ENCODE data around the gene CDH8.

CDH8 gene

DNA sequence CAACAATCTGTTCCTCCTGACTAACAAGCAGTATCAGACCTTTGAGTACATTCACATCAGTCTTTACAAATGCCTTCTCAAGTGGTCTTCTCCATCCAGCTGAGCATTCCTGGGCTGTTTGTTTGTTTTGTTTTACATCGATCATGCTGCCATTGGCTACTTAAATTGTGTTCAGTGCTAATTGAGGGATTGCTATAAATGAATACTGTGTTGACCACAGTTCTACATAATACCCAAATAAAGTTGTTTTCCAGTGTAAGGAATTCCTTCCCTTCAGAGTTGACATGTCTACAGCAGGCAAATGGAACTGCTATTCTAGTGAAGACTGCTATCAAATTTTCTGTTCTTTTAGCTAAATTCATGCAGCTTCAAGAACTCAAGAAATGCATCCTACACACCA, 3.2 kb downstream of the CDH8 start:
- no peak for DNase-seq (ENCODE audit: low read depth)

DNA sequence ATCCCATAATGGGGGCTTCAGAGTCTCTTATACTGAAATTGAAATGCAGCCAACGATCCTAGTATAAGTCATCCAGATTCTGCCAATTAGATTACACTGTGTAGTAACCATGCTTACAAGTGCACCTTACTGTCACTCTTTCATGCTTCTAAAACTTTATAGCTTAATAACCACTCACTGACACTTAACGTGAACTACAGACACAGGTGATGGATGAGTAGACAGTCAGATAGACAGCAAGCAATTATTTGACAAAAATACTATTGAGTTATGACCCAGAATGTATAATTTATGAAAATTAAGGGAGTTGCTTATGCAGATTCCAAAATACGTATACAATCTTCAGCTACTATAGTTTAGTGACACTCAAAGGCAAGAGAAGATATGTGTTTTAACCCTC, 6.3 kb downstream of the CDH8 start:
- DNase-seq (ENCODE audit: low read depth) = no peak

DNA sequence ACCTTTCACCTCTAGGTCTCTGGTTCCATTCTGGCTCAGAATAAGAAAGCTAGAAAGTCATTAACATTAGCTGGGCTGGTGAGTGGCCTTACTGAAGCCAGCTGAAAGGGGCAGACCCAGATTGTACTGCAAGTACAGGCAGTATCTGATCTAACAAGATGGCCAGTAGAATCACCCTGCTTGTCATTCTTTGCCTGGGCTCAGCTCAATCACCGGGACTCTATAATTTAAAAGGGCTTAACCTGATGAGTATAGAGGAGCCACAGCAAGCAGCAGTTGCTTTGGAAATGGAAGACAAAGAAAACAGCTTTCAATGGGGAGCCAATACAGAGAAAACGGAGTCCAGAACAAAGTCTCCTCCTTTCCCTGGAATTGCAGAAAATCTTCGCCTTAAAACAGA, 13.6 kb downstream of the CDH8 start:
- no peak for DNase-seq (ENCODE audit: low read depth)

DNA sequence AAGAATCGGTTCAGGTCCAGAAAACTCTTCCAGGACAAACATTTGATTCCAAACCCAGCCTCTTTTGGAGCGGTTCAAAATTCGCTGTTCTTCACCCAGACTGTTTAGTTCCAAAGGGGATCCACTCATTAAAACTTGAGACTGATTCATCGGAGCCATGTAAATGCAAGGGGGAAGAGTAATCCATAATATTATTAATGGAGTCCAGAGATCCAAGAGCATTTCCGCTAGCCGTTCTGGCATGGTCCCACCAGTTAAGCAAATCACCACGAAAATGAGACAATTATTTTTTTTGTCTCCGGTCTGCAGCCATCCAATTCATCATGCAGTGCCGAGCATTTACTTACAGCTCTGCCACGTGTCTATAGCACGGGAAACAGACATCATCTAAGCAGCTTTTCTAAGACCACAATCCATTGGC, 15.1 kb downstream of the CDH8 start:
- no peak for DNase-seq (ENCODE audit: low read depth)

DNA sequence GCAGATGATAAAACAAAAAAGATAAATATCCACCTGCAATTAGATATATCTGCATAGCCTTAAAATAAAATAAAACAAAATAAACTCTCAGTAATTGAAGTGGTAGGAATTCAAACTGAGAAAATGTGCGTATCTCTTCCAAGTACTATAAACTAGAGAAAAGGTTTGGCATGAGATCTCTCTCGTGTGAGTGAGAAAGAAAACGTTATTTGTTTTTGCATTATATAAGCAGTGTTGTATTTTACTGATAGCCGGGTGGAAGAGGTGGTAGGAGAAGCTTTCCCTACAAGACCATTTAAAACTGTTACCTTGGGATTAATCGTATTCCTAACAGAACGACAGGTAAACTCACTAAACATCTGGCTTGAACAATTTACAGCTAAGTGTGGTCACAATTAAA, 15.6 kb downstream of the CDH8 start:
- DNase-seq (ENCODE audit: low read depth) = no peak

DNA sequence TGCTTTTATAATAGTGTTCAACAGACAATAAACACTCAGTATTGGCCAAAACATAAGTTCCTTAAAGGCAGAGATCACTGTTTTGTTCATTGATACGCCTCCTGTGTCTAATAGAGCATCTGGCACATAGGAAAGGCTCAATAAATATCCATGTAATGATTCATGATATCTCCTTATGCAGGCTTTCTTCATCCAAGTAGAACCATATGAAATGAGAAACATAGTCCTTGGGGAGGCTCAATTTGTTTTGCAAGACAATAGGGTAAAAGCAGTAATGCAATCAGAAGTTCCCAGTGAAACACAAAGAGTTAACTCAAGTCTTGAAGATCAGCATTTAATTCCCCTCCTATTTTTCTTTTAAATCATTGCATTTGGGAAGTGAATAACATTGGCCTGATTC, 16.4 kb downstream of the CDH8 start:
- DNase-seq (ENCODE audit: low read depth) = no peak

DNA sequence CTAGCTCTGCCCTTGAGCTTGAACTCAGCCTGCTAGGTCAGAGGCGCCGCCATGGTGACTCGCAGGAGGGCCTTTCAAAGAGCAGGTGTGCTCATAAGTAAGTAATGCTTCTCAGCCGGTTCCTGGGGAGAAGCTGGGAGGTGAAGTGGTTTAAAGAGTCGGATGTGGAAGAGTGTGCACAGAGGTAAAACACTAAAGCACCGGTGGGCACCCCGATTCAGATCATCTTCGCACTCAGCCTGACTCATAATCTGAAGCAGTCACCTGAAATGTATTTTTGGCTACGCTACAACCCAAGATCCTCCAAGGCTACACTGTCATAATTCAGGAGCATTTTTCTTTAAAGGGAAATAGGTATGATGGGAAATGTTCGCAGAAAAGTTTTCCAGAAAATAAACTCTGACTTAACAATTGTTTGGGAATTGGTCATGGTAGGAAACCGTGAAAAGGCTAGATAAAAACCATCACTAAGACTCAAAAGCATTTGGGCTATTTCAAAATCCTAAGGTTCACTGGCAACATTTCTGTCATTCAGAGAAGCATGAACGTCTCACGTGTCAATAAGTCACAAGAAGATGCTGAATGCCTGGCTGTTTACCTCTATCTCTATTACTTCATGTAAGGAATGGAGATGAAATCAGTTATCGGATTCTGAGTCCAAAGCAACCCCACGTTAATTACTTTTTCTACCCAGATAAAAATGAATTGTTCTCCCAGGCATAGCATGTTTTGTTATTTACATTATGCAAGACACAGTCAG, 17.8 kb downstream of the CDH8 start:
- no peak for DNase-seq (ENCODE audit: low read depth)

DNA sequence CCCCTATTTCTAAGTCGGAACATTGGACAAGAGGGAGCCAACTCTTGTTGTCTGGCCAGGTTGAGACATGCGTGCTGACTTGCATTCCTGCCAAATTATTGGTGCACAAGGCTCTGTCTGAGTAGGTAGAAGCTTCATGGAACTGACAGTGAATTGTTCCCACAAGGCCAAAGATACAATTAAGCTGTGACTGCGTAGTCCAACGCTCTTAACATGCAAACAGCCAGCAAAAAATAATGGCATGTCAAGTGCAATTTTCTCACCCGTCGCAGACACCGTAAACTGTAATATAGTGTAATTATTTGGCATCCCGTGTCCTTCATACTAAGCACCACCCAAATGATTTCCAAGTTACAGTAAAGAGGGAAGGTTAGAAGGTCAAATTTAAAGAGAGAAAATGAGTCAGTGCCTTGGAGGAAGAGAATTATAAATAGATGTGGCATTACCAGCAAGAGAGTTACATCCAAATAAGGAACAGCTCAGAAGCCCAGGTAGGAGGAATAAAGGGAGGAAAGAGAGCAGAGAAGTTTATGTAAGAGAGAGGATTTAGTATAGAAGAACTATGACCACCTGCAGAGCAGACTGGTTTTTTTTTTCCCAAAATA, 21.8 kb downstream of the CDH8 start:
- no peak for DNase-seq (ENCODE audit: low read depth)

DNA sequence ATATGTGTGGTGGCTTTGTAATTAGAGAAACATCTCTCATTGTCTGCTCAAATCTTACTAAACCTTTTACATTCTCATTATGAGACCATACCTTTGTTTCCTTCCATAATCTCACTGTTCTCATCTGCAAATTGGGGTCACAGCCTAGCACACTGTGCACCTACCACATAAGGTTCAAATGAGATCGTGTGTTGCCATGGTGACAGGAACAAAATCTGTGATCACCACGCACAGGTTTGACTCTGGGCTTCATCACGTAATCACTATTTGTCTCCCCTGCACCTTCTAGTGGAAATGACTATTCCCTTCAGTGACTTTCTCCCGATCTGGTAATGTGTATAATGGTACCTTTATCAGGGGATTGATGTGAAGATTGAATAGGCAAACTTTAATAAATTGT, 26.1 kb downstream of the CDH8 start:
- DNase-seq (ENCODE audit: low read depth) = no peak

DNA sequence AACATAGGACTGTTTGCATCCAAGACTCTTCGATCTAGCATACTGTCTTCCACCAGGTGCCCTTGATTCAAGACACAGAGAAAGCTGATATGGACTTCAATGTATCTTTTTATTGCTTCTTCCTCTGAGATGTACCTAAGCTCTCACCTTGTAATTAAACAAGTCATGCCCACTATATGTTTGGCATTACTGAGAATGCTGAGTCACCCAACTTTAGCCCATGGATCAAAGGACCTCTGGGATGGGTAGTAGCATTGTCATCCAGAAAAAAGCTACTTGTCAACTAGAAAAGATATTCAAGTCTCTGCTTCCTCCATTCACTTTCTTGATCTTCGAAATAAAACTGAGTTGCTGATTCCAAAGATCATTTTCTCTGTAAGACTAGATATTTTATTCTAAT, 37.8 kb downstream of the CDH8 start:
- DNase-seq (ENCODE audit: low read depth) = no peak

DNA sequence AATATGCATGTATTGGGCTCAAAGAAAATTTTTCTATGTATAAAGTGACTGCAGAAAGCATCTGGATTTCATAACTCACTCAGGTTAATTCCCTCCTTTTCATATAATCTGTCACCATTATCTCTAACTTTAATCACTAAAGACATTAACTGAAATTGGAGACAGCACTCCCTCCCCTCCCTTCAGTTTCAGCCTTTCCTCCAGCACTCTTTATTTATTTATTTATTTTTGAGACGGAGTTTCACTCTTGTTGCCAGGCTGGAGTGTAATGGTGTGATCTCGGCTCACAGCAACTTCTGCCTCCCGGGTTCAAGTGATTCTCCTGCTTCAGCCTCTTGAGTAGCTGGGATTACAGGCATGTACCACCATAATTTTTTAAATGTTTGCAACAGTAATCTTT, 43.1 kb downstream of the CDH8 start:
- DNase-seq (ENCODE audit: low read depth) = no peak

DNA sequence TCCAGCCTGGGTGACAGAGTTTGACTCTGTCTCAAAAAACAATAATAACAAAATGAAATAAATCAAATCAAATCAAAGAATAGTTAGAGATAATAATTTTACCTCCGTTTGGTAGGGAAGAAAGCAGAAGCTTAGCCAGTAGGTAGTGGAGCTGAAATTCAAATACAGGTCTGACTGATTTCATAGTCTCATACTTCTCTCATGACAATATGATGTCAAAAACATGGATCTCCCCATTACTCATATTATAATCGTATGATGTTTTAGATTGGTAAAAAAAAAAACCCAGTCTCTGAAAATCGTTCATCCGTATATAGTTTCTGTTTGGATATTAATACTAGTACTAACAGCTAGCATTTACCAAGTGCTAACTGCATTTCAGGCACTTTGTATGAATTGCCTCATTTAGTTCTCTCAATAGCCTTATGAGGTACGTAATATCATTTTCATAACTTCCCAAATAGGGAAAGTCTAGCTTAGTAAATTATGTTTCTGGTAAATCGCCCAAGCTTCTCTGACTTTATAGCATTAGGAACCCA, 48.7 kb downstream of the CDH8 start:
- no peak for DNase-seq (ENCODE audit: low read depth)

DNA sequence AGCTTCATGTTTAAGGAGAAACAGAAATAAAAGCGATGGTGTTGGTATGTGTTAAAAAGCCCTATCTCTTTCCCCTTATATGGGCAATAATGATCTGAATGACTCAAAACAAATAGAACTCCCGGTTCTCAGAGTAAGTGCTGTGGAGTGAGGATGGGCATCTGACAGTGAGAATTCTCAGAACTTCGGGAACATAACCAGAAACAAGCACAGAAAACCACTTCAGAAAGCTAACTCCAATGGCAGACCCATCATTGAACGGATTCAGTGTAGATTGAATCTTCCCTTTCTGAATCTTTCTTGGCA, 67.2 kb downstream of the CDH8 start:
- DNase-seq (ENCODE audit: low read depth) = no peak

DNA sequence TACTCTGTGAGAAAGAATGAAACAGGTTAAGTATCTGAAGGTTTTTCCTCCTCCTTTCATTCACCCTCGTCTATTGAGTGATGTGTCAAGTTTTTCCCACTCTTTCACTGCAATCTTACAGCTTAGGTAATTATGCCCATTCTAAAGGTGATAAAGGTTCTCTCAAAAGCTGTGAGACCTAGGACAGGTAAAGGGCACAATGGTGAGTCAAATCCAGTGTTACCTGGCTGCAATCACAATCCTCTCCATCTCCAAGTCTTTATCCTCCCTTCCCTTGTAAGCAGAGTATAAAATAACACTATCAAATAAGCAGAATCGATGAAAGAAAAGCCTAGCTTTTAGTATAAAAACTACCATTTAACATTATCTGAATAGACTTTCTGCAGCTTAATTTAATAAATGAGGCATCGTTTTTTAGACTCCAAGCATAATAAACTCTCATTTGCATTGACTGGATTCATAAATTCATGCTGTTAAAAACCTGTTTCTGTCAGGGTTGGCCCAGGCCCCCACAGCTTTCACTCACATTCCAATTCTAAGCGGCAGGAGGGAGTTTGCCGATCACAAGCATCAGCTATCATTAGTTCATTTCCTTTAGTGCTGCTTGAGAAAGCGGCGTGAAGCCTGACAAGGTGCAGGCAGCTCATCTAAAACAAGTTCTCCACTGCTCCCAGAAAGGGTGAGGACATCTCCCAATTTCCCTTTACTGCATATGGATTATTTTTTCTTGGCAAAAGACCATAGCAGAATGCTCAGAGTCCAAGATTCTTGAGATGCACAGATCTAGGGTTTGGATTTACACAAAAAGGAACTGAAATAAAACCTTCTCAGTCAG, 67.8 kb downstream of the CDH8 start:
- no peak for DNase-seq (ENCODE audit: low read depth)

DNA sequence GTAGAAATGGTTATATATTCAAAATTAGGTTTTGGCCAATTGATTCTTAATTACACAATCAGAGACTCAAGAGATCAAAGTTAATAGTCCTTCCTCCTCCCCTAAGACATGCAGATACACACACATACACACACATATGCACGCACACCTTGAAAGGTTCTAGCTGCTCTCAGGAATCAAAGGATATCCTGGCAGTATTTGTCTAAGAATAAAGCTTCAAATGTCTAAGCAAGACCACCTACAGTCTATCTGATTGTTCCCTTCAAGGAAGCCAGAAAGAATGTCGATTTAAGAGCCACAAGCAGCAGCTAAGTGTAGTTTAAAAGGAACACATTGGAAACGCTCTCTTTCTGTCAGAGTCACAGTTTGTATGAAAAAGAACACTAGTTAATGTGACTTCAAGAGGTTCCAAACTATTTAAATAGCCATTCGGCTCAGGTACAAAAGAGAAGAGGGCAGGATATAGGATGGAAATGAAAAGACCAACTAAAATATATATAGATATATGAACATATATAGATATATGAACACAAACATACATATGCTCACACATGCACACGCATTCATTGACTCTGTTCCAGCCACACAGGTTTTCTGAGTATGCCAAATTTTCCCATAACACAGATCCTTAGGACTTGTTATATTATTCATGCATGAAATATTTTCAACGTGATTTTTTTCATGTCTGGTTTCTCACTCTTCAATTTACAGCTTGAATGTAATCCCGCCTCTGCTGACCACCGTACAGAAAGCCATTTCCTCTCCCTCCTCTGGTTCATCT, 79.0 kb downstream of the CDH8 start:
- DNase-seq (ENCODE audit: low read depth) = no peak

DNA sequence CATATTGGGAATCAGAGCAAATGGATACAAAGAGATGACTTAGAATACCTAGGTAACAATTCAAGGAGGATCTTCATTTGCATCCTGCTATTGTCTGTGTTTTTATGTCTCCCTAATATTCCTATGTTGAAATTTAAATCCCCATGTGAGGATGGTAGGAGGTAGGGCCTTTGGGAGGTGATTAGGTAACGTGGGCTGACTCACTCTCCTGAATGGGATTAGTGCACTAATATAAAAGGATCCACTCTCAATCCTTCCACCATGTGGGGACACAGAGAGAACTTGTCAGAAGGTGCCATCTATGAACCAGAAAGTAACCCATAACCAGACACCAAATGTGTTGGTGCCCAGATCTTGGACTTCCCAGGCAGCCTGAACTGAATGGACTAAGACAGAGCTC, 83.4 kb downstream of the CDH8 start:
- DNase-seq (ENCODE audit: low read depth) = no peak

DNA sequence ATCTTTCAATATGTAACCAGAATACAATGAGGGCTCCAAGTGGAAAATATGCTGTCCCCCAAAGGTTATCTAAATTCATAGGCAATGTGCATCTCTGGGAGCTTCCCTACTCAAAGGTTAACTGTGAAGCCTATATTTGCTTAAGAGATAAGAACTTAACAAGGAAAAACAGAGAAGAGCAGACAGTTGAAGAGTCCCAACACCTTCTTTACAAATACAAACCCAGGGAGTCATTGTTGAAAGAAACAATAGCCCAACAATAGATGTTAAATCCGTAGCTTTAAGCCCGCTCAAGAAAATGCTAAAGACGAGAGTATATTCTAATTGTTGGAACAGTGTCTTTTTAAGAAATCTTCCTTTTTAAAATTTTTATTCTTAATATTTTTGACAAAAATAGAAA, 87.8 kb downstream of the CDH8 start:
- DNase-seq (ENCODE audit: low read depth) = no peak

DNA sequence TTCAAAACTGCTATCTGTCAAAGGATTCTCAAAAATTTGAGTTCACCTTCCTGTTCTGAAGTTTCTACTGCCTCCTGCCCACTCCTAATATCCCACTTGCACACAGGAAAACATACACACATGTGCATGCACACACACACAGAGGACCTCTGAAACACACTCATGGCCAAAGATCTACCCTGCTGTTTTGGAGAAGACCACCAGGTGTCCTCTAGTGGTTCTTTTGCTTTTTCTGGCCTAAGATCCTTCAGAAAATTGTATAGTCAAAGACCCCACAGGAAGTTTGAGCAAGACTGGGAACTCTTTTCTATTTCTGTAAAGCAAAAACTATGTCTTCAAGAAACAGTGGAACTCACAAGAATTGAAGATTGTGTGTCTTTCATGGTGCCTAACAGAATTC, 90.2 kb downstream of the CDH8 start:
- no peak for DNase-seq (ENCODE audit: low read depth)

DNA sequence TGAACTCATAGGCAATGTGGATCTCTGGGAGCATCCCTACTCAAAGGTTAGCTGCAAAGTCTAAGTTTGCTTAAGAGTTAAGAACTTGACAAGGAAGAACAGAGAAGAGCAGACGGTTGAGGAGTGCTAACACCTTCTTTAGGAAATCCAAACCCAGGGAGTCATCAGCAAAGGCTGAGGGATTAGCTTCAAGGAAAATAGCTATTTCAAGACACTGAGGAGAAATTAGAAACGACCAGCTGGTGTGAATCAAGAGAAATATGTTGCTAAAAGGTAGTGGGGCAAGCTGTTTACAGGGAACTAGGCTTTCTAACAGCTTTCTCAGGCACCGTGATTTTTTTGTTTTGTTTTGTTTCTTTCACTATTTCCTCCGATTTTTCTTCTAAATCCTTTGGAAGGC, 90.7 kb downstream of the CDH8 start:
- DNase-seq (ENCODE audit: low read depth) = no peak

DNA sequence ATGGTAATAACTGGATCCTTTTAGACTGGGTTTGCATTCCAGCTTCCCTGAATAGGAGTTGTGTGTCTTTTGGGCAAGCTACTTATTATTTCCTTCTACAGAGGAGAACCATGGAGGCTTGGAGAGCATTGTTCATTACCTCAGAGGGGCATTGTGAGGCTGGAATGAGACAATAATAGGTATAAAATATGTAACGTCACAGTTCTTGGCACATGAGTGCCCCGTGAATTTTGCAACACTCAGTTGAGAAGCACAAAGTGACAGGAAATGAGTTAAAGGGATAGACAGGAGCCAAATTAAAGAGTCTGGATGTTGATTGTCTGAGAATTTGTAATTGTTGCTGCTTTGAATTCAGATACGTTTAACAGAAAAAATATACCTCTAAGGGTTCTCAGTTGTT, 92.2 kb downstream of the CDH8 start:
- DNase-seq (ENCODE audit: low read depth) = no peak

DNA sequence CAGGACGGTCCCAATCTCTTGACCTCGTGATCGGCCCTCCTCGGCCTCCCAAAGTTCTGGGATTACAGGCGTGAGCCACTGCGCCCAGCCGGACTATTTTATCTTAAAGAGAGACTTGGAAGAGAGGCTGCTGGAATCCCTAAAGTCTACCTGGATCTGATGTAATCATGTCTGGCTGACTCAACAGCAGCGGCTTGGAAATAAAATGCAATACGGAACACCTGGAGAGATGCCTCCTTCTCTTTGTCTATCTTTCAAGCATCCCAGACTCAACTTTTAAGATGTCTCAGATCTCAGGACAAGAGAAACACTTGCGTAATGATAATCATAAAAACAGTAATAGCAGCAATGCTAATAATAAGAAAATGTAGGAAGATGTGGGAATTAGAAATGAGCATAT, 95.6 kb downstream of the CDH8 start:
- DNase-seq (ENCODE audit: low read depth) = no peak

DNA sequence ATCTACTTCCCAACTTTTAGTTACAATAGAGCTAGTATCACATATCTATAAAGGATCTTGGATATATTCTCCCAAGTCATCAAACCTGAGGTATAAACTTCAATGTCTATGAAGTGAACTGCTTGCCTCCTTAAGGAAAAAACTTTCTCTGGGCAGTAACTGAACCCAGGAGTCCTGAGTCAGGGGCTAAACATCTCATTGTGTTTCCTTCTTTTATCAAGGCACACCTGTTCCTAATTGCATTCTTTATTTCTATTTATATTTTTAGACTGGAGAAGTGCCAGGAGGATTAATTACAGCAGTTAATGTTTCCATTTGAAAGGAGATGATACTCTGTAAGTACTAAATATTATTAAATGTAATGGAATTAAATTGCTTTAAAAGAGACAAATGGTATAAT, 98.6 kb downstream of the CDH8 start:
- no peak for DNase-seq (ENCODE audit: low read depth)
